Ovary (tissue), 3 donors: Measurements from ENCODE around the gene RGS5.

Experiments used
- CTCF ChIP-seq, 3 donors: fragments of 450-650 bp in 2 of 3; fragments of 200-600 bp in 1 of 3; IDR thresholded peaks; one replicate each; pipeline versions ENCODE4 v1.5.1 to v1.8.0; 2016 to 2022; ENCODE audit warnings: antibody characterized with exemption in 3 of 3, mild to moderate bottlenecking in 1 of 3
- EP300 ChIP-seq: sonication (generic); formaldehyde crosslinking; IDR thresholded peaks from one replicate; pipeline ENCODE4 v1.6.1; 2017; ENCODE audit warnings: antibody characterized with exemption
- POLR2A ChIP-seq: fragments of 450-650 bp; IDR thresholded peaks from one replicate; pipeline ENCODE4 v1.6.1; 2017; ENCODE audit warnings: antibody characterized with exemption, mild to moderate bottlenecking, moderate library complexity
- donor health status: DM: no; HTN: no; CAD: no.

GRCh38 chr1:163171826-163172225 lies 30.9 kb downstream of the RGS5 start:
- TF ChIP-seq CTCF (IDR thresholded peaks at IDR 0.05) (no peak), POLR2A (no peak), EP300 (no peak)
